Heart left ventricle (tissue), 16 donors: ENCODE data around the gene FOXN1. TPM values are rescaled to one million over a fixed set of nuclear protein-coding genes. Genes with fewer than 3 reads are reported as not detected.

Experiments used
- ATAC-seq, 4 donors: fragments of 200-7000 bp; cut with Tn5 transposase; one replicate each; pipeline ENCODE4 v1.9.1; 2020 to 2022; ENCODE audit warnings: moderate library complexity in 4 of 4, mild to moderate bottlenecking in 3 of 4, moderate number of reproducible peaks in 1 of 4
- DNase-seq, 5 donors: peaks; one replicate each; pipeline ENCODE4 v3.0.0-alpha.2; 2020
- H3K27ac ChIP-seq, 12 donors: fragments of 200-600 bp; sonication (generic) in 4 of 12; one replicate each; pipeline versions ENCODE4 v1.5.0 to v1.8.0; 2016 to 2022; ENCODE audit warnings: mild to moderate bottlenecking in 2 of 12
- H3K27me3 ChIP-seq, 9 donors: fragments of 200-600 bp; sonication (generic) in 2 of 9; one replicate each; pipeline versions ENCODE4 v1.5.1 to v1.8.0; 2016 to 2022; ENCODE audit warnings: mild to moderate bottlenecking in 3 of 9
- H3K36me3 ChIP-seq, 9 donors: fragments of 200-600 bp; sonication (generic) in 2 of 9; one replicate each; pipeline versions ENCODE4 v1.5.0 to v1.8.0; 2018 to 2022; ENCODE audit warnings: mild to moderate bottlenecking in 2 of 9
- H3K4me1 ChIP-seq, 12 donors: fragments of 200-600 bp; sonication (generic) in 4 of 12; one replicate each; pipeline versions ENCODE4 v1.5.0 to v1.8.0; 2016 to 2022; ENCODE audit warnings: mild to moderate bottlenecking in 3 of 12
- H3K4me3 ChIP-seq, 12 donors: fragments of 200-600 bp; sonication (generic) in 4 of 12; one replicate each; pipeline versions ENCODE4 v1.5.0 to v1.8.0; 2017 to 2022; ENCODE audit warnings: mild to moderate bottlenecking in 9 of 12, moderate library complexity in 4 of 12
- H3K9me3 ChIP-seq, 12 donors: fragments of 200-600 bp; sonication (generic) in 4 of 12; one replicate each; pipeline versions ENCODE4 v1.5.0 to v1.8.0; 2016 to 2022; ENCODE audit warnings: mild to moderate bottlenecking in 1 of 12
- POLR2A ChIP-seq, 2 donors: fragments of 450-650 bp; IDR thresholded peaks; one replicate each; pipeline ENCODE4 v1.6.1; 2017; ENCODE audit warnings: antibody characterized with exemption in 2 of 2, mild to moderate bottlenecking in 2 of 2, moderate library complexity in 2 of 2
- WGBS, 4 donors: extraction: QIAGEN DNeasy Blood & Tissue Kit in 2 of 4; methylation state at CpG; one replicate each; pipeline versions ENCODE4 v1.1.5 to v1.1.7; 2013 to 2018; 5-methylcytosine and 5-hydroxymethylcytosine counted together
- intact Hi-C, 10 donors: fragments of 100-400 bp; cut with DNase I; formaldehyde crosslinking; loops; one replicate each; pipeline versions ENCODE4 v1.11.1 to v1.14.2; 2022
- polyA plus RNA-seq, 2 donors: library from polyadenylated mRNA; stranded (reverse); fragments of 200-250 nt; gene quantifications; one replicate each; pipeline ENCODE4 v1.2.3, GENCODE V29; 2013
- total RNA-seq, 9 donors: library from RNA; depleted of rRNA in 2 of 9; stranded (reverse); fragments of >200 nt in 2 of 9; fragmentation: NEBNext Ultra II Directional in 3 of 9; extraction: Animal tissue kit (Norgen Biotek cat#: 25700) in 3 of 9; gene quantifications; one replicate each; pipeline versions ENCODE4 v1.1.0 to v1.2.4, GENCODE V29; 2016 to 2023
- TF ChIP-seq, protein P1 (sequence below), 12 donors: fragments of 200-600 bp; sonication (generic) in 4 of 12; IDR thresholded peaks; one replicate each; pipeline versions ENCODE4 v1.5.0 to v1.8.0; 2018 to 2022; ENCODE audit warnings: antibody characterized with exemption in 12 of 12, mild to moderate bottlenecking in 5 of 12
- donor health status: ischemic (EF 13 %, LVEDD 7.1; RV severe dilation, severe dysfunction).
- donor health status: healthy with polysubstance abuse.
- donor health status: DM: no; HTN: yes; CAD: no.
- donor health status: DM: no; HTN: no; CAD: no.
- donor health status: ischemic (EF 25% LVEDD 6.9; RV normal size, moderate dysfunction).
- donor health status: ischemic (EF 25% LVEDD 5.7; RV mildly dilated, moderate dysfunction).
- donor health status: healthy.
- donor health status: DM: yes; HTN: yes; CAD: no.
- donor health status: ischemic (EF 35%, LVEDD 5.7; RV mildly dilated, moderate dysfunction).
- donor health status: nonischemic (EF 11% LVEDD 7.7; RV severe dilation, severe dysfunction).
- donor health status: DM: yes; HTN: yes; CAD: no.
- donor health status: PGD.
- donor health status: ischemic (EF 29% LVEDD 5.4; RV normal size, mild dysfunction).
- donor health status: nonischemic (EF 23%, LVEDD 6.1; RV moderate dilation, normal function).

The FOXN1 gene
- total and polyA plus RNA-seq, 11 donors = not detected

DNA sequence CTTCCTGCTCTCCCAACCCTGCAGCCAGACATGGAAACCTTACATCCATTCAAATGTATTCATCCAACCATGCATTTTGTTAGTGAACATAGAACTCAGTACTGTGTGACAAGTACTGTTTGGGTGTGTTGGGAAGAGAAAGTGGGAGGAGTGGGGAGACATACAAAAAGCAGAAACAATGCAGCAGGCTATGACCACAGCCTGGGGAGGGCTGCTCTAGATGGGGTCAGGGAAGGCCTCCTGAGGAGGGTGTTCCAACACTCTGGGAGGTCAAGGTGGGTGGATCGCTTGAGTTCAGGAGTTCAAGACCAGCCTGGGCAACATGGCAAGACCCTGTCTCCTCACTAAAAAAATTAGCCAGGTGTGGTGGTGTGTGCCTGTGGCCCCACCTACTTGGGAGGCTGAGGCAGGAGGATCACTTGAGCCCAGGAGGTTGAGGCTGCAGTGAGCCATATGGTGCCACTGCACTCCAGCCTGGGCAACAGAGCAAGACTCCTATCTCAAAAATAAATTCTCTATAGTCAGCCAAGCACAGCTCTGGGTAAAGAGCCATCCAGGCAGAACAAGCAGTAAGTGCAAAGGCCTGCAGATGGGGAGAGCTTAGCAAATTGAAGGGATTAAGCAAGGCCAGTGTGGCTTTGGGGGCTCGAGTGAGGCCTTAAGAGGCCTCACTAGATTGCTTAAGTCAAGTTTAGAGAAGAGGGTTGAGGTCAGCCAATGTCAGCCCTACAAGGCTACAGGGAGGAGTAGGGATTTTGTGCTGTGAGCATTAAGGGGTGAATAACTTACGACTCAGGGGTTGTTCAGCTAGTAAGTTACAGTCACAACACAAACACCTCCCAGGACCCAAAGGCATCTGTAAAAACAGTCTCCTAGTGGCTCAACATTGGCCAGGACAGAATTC lies 27.2 kb upstream of the FOXN1 start:
- TF ChIP-seq POLR2A (IDR thresholded peaks at IDR 0.05) = no peak
- TF ChIP-seq, protein P1, sequence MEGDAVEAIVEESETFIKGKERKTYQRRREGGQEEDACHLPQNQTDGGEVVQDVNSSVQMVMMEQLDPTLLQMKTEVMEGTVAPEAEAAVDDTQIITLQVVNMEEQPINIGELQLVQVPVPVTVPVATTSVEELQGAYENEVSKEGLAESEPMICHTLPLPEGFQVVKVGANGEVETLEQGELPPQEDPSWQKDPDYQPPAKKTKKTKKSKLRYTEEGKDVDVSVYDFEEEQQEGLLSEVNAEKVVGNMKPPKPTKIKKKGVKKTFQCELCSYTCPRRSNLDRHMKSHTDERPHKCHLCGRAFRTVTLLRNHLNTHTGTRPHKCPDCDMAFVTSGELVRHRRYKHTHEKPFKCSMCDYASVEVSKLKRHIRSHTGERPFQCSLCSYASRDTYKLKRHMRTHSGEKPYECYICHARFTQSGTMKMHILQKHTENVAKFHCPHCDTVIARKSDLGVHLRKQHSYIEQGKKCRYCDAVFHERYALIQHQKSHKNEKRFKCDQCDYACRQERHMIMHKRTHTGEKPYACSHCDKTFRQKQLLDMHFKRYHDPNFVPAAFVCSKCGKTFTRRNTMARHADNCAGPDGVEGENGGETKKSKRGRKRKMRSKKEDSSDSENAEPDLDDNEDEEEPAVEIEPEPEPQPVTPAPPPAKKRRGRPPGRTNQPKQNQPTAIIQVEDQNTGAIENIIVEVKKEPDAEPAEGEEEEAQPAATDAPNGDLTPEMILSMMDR (IDR thresholded peaks at IDR 0.05) = no peak
- H3K4me3 ChIP-seq = no peak overlapping the region
- no peak overlapping the region for H3K27ac ChIP-seq
- no peak for DNase-seq
- 82 to 84% (median 82%) methylated on average over 3 of the region's 3 CpGs for WGBS, 4 donors
- H3K36me3 ChIP-seq = no peaks in the 10 kb centered on the region
- no peaks in the 10 kb centered on the region for H3K4me1 ChIP-seq
- intact Hi-C loops = loop anchor here in 1 of 10 donors (10.0 kb wide), 1 partner anchor 64 kb away; no protein-coding TSS in a partner anchor
- no peak for ATAC-seq
- H3K9me3 ChIP-seq = no peaks in the 10 kb centered on the region
- H3K27me3 ChIP-seq = peaks cover 0 to 3% (median 0%) of the 10 kb centered on the region in 9 donors

DNA sequence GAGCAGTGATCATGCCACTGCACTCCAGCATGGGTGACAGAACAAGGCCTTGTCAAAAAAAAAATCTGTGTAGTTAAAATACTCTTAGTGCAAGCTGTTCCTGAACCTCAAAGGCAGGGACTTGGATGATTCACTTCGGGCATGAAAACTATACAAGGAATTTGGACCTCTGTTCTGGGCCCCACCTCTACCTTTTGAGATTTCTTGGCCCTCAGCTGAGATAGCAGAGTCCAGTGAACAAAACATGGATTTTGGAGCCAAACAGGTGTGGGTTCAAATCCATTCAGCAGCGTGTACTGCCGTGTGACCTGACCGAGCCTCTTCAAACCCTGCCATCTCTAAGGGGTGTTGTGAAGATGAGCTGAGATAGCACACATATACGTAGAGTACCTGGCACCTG lies 25.9 kb upstream of the FOXN1 start:
- ATAC-seq = no peak
- intact Hi-C loops = no loop called here
- no peak for TF ChIP-seq POLR2A (IDR thresholded peaks at IDR 0.05)
- TF ChIP-seq, protein P1 (IDR thresholded peaks at IDR 0.05) = no peak
- Histone ChIP-seq H3K27ac (no peak overlapping the region), H3K4me1 (no peaks in the 10 kb centered on the region), H3K27me3 (peaks cover 0 to 3% (median 0%) of the 10 kb centered on the region in 9 donors), H3K36me3 (no peaks in the 10 kb centered on the region), H3K9me3 (no peaks in the 10 kb centered on the region), H3K4me3 (no peak overlapping the region)
- WGBS, 4 donors = 75 to 87% (median 86%) methylated on average over 5 of the region's 5 CpGs
- DNase-seq = no peak

DNA sequence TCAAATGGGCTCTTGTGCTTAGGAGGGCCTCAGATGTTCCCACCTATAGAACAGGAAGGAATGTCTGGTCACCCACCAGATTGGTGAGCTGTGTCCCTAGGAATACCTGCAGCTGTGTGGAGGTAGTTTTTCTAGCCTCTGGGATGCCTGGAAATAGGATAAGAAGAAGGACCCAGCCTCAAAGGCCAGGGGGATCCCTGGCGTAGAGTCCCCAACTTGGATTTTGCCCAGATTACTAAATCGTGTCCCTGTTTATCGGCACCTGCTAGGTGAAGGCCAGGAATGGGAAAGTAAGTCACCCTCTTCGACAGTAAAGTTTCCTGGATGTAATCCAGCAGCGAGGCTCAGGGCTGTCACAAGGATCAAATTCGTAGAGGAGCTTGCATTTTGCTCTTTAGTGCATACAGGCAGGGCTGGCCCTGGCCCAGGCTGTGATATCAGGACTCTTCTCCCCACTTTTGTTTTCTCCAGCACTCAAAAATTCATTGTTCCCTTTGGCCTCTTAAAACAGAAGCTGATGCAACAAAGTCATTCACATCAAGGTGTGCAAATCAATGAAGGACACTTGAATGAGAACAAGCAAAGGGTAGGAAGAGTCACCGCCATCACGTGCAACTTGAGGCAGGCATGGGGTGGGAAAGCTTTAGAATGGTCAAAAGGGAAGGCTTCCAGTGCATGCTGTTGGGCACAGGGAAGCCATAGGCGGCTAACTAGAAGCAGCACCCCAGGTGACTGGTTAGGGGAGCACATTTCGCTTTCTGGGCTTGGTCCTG lies 25.2 kb upstream of the FOXN1 start:
- 54 to 67% (median 61%) methylated on average over 10 of the region's 10 CpGs for WGBS, 4 donors
- Histone ChIP-seq H3K27ac (no peak overlapping the region), H3K9me3 (no peaks in the 10 kb centered on the region), H3K27me3 (peaks cover 0 to 3% (median 0%) of the 10 kb centered on the region in 9 donors), H3K36me3 (no peaks in the 10 kb centered on the region), H3K4me3 (no peak overlapping the region), H3K4me1 (no peaks in the 10 kb centered on the region)
- intact Hi-C loops = no loop called here
- TF ChIP-seq, protein P1 (IDR thresholded peaks at IDR 0.05) = no peak
- TF ChIP-seq POLR2A (IDR thresholded peaks at IDR 0.05) = no peak
- DNase-seq = no peak
- ATAC-seq = no peak
